ENCODE measurements around the gene FGD1. TPM values are rescaled to one million over a fixed set of nuclear protein-coding genes. Genes with fewer than 3 reads are reported as not detected.
A peak's percentile ranks its signal among the peaks of the same experiment; 100 is the strongest.
"Not testable (repeated sequence)": the region's sequence is repeated elsewhere in the genome, so short reads cannot be mapped to it uniquely, and the experiment has no call there.

The FGD1 gene
- total RNA-seq (2014; rRNA removed; shearing (Covaris generic)): 11.2 and 12.0 TPM in 2 replicates

GRCh38 chrX:54495814-54496516 lies at the start of gene FGD1:
Gene FGD1, minus strand, starts transcription at chrX:54496234. Its CDS starts 802 bp downstream, at chrX:54495432.
- DNase-seq (ENCODE audit: low spot score): peak; percentile 39

- DNase-seq (ENCODE audit: low spot score): not testable (repeated sequence)
Measured at GRCh38 chrX:54542239-54542638, 46.2 kb upstream of the FGD1 start.

GRCh38 chrX:54540289-54540688 lies 44.3 kb upstream of the FGD1 start:
- peak; percentile 40 for DNase-seq (ENCODE audit: low spot score)

GRCh38 chrX:54534271-54534670 lies 38.2 kb upstream of the FGD1 start:
- no peak for DNase-seq (ENCODE audit: low spot score)

GRCh38 chrX:54530357-54530900 lies 34.4 kb upstream of the FGD1 start:
- DNase-seq (ENCODE audit: low spot score): no peak

- DNase-seq (ENCODE audit: low spot score): peak; percentile 82
Measured at GRCh38 chrX:54529552-54530356, 33.7 kb upstream of the FGD1 start, which contains the start of gene GNL3L. Gene GNL3L, plus strand, starts transcription at chrX:54530219. Its CDS starts 2,348 bp downstream, at chrX:54532567.

GRCh38 chrX:54529151-54529550 lies 33.1 kb upstream of the FGD1 start:
- peak; percentile 0 for DNase-seq (ENCODE audit: low spot score)

- peak; percentile 42 for DNase-seq (ENCODE audit: low spot score)
Measured at GRCh38 chrX:54509400-54509799, 13.4 kb upstream of the FGD1 start.

- no peak for DNase-seq (ENCODE audit: low spot score)
Measured at GRCh38 chrX:54496936-54497335, 902 bp upstream of the FGD1 start.

- DNase-seq (ENCODE audit: low spot score): no peak
Measured at GRCh38 chrX:54496517-54496852, 451 bp upstream of the FGD1 start.

- DNase-seq (ENCODE audit: low spot score): no peak
Measured at GRCh38 chrX:54494989-54495813, 833 bp downstream of the FGD1 start.

GRCh38 chrX:54494166-54494988 lies 1.7 kb downstream of the FGD1 start:
- no peak for DNase-seq (ENCODE audit: low spot score)

- peak; percentile 36 for DNase-seq (ENCODE audit: low spot score)
Measured at GRCh38 chrX:54492340-54492739, 3.7 kb downstream of the FGD1 start.

GRCh38 chrX:54489819-54490218 lies 6.2 kb downstream of the FGD1 start:
- DNase-seq (ENCODE audit: low spot score): not testable (repeated sequence)

GRCh38 chrX:54484666-54485065 lies 11.4 kb downstream of the FGD1 start:
- no peak for DNase-seq (ENCODE audit: low spot score)

GRCh38 chrX:54483946-54484345 lies 12.1 kb downstream of the FGD1 start:
- no peak for DNase-seq (ENCODE audit: low spot score)

GRCh38 chrX:54482839-54483593 lies 13.0 kb downstream of the FGD1 start:
- no peak for DNase-seq (ENCODE audit: low spot score)

- DNase-seq (ENCODE audit: low spot score): no peak
Measured at GRCh38 chrX:54479136-54480111, 16.6 kb downstream of the FGD1 start.
